NCI-H187 (cell line): ENCODE data around the gene STPG3.
"Not testable (repeated sequence)": the region's sequence is repeated elsewhere in the genome, so short reads cannot be mapped to it uniquely, and the experiment has no call there.

Experiments used
- DNase-seq, 2 experiments: peaks; one replicate each; lab custom pipeline; 2025; lab: John Stamatoyannopoulos, UW

Gene STPG3

DNA sequence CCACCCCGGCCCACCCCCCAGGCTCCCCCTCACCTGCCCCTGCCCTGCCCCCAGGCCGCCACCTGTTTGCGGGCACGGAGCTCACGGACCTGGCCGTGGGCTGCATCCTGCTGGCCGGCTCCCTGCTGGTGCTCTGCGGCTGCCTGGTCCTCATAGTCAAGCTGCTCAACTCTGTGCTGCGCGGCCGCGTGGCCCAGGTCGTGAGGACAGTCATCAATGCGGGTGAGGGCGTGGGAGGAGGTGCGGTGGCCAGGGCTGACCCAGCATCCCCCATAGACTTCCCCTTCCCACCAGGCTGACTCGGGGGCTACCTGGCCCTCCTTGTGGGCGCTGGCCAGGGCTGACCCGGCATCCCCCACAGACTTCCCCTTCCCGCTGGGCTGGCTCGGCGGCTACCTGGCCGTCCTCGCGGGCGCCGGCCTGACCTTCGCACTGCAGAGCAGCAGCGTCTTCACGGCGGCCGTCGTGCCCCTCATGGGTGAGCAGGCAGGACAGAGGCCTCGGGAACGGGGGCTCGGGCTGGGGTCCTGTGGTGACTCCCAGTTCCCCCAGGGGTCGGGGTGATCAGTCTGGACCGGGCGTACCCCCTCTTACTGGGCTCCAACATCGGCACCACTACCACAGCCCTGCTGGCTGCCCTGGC lies 16.9 kb upstream of the STPG3 start:
- DNase-seq = no peak

DNA sequence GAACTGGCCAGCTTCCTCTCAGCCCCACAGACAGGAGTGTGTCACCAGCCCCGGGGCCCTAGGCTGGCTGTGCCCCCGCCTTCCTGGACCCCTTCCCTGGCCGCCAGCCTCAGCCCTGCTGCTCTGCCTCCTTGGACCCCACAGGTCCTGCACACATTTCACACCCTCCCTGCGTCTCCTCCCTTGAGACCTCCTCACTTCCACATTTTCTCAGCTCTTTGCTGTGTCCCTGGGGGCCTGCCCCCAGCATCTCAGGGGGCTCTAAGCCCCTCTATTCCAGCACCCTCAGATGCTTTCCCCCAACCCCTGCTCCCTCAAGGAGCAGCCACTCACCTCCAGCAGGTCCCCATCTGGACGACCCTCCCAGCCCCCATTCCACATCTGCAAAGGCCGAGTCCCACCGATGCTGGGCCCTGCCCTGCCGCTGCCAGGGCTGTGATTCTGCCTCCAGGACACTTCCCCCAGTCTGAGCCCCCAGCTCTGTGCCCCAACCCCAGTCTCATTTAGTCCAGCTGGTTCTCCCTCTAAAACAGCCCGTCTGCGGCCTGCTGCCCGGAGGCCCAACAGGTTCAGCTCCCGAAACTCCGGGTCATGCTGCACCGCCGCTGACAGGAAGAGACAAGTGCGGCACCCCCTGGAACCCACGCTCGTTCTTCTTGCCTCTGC lies 16.2 kb upstream of the STPG3 start:
- no peak for DNase-seq

DNA sequence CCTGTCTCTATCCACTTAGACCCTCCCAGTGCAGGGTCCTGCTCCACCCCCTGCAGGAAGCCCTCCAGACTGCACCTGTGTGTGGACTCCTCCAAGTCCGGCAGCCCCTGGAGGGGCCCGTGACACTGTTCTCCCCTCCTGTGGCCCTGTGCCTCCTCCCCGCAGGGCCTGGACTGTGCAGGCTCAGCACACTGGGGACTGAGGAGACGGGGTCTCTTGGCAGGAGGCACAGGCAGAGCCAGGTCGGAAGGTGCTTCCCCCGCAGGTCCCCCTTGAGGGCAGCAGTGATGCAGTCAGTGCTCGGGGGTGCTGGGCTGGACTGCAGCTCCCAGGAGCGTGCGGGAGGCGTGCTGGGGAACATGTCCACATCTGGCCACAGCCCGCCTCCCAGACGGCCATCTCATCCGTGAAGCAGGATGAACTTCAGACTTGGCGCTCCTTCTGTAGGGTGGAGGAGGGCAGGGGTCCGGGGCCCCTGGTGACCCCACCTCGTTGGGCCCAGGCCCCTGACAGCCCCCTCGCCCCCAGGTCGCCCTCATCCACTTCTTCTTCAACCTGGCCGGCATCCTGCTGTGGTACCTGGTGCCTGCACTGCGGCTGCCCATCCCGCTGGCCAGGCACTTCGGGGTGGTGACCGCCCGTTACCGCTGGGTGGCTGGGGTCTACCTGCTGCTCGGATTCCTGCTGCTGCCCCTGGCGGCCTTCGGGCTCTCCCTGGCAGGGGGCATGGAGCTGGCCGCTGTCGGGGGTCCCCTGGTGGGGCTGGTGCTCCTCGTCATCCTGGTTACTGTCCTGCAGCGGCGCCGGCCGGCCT lies 15.5 kb upstream of the STPG3 start:
- DNase-seq = no peak

DNA sequence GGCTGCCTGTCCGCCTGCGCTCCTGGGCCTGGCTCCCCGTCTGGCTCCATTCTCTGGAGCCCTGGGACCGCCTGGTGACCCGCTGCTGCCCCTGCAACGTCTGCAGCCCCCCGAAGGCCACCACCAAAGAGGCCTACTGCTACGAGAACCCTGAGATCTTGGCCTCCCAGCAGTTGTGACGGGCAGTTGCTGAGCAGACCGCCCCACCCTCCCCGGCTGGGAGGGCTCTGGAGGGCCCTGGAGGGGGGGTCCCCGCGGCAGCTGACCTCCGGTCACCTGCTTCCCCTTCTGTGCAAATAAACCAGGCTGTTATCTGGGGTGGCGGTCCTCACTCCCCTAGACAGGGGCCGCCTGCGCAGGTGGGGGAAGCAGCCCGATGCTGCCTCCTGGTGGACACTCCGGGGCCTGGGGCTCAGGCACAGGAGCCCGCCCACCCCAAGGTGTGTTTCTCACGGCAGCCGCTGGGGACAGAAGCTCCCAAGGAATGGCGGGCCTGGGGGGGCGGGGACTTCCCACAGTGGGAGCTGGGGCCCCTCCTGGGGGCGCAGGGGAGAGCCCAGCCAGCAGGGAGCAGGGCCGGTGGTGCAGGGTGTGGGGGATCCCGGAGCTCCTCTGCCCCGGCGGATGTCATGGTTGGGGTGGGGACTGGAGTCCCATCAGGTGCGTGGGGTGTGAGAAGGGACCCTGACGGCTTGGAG lies 14.7 kb upstream of the STPG3 start:
- peak; percentile 41 to 61 for DNase-seq

GRCh38 chr9:137236936-137237421 lies 14.1 kb upstream of the STPG3 start:
- DNase-seq = no peak

DNA sequence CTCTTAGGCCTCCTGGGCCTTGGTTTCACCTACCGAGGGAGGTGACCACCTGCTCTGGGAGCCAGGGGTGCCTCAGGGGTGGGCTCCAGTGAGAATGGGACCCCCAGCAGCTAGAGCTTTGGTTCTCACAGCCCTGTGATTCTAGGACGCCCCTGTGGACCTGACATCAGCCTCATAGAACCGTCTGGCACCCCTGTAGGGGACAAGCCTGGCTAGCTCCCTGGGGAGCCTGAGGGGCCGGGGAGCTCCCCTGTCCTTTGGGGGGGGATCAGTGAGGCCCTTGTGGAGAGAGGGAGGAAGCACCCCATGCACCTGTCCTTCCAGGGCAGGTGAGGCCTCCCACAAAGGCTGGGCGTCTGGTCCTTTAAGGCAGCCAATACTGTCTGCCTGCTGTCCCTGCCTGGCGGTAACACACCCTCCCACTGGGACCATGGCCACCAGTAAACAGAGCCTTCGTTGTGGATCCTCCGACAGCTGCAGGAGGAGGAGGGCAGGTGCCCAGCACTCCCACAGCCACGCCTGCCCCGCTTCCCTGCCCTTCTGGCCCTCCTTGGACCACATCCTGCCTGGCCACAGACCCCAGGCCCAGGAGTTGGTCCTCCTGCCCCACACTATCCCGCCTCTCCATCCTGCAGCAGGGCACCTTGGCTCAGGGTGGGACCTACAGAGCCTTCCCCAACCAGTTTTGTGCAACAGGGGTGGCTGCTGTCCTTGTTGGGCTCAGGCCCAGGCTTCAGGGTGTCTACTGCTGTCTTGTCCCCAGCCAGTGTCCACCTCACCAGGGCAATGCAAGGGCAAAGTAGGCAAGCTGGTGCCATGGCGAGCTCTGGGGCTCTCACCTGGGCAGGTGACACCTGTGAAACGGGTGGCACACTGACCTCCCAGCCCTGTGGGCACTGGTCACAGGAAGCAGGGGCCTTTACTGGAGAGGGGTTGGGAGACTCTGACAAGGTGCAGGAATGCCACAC lies 13.0 kb upstream of the STPG3 start:
- no peak for DNase-seq

DNA sequence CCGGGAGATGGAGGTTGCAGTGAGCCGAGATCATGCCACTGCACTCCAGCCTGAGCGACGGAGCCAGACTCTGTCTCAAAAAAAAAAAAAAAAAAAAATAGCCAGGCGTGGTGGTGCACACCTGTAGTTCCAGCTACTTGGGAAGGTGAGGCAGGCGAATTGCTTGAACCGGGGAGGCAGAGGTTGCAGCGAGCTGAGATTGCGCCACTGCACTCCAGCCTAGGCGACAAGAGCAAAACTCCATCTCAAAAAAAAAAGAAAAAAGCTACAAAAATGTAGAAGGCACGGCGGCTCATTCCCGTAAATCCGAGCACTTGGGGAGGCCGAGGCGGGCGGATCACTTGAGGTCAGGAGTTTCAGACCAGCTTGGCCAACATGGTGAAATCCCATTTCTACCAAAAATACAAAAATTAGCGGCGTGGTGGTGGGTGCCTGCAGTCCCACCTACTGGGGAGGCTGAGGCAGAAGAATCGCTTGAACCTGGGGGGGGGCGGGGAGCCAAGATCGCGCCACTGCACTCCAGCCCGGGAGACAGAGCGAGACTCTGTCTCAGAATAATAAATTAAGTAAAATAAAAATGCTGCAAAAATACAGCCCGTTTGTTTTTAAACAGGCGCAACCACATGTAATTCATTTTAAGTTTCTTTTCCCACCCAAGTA lies 11.4 kb upstream of the STPG3 start:
- DNase-seq = not testable (repeated sequence)

DNA sequence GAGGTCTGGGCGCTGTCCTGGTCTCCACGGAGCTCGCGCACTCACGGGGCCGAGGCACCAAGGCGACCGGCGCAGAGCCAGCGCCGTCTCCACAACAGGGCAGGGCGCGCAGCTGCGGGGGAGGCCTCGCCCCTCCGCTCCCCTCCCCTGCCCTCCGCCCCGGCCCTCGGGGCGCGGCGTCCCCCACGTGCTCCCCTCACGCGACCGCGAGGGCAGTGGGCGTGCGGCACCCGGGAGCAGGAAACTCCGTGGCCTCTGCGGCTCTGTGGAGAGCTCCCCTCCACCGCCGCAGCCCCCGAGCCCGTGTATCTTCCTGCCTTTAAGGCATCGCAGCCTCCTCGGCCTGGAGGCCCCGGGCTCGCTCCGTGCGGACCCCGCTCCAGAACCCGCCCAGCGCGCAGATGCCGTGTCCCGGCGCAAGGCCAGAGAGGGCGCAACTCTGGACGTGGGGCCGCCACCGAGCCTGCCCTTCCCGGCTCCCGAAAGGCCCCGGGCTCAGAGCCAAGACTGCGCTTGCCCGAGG lies 10.7 kb upstream of the STPG3 start:
- no peak for DNase-seq

DNA sequence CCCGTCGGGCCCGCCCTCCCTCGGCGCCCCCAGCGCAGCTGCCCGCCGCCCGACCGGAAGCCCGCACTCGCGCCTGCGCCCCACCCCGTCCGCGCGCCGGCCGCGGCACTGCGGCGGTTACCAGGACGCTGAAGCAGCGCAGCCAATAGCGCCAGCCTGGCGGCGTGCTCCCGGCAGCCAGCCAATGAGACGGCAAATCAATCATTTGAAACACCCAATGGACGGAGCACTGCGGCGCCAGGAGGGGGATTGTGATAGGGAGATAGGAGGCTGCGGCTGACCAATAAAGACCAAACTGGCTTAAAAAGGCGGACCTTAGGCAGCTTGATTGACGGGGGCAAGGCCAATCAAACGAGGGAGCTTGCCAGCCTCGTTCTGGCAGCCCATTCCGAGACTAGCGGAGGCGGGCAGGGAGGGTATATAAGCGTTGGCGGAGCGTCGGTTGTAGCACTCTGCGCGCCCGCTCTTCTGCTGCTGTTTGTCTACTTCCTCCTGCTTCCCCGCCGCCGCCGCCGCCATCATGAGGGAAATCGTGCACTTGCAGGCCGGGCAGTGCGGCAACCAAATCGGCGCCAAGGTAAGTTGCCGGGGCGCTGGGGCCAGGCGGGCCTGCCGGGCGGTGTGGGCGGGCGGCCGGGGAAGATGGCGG lies 10.1 kb upstream of the STPG3 start, which contains the start of gene TUBB4B:
TUBB4B (plus strand) TSS at position 447 of the 649 bp plus-strand sequence; CDS start at position 521, 74 bp downstream.
- DNase-seq = peak; percentile 95 to 97

DNA sequence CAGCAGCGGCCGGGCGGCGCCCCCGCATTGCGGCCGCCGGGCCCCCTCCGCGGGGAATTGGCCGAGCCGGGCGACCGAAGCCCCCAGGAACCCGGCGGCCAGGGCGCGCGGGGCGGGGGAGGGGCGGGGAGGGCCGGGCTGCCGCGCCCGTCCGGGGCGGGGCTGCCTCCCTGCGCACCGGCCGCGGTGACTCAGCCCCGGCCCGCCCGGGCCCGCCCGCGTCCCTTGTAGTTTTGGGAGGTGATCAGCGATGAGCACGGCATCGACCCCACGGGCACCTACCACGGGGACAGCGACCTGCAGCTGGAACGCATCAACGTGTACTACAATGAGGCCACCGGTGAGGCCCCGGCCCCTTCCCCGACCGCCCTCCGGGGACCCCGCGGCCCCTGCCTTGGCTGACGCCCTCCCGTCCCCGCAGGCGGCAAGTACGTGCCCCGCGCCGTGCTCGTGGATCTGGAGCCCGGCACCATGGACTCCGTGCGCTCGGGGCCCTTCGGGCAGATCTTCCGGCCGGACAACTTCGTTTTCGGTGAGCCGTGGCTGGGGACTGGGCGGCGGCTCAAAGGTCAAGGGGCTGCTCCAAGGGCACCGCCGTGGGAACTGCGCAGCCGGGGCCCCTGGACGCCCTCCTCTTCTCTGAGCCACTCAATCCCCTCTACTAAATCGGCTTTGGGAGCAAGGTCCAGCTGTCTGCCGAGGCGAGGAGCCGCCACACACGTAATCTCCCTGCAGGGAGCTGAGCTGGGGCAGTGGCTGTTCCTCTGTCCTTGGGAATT lies 9.4 kb upstream of the STPG3 start:
- no peak for DNase-seq

- DNase-seq = no peak
Measured at GRCh38 chr9:137242269-137243203, 8.6 kb upstream of the STPG3 start.

DNA sequence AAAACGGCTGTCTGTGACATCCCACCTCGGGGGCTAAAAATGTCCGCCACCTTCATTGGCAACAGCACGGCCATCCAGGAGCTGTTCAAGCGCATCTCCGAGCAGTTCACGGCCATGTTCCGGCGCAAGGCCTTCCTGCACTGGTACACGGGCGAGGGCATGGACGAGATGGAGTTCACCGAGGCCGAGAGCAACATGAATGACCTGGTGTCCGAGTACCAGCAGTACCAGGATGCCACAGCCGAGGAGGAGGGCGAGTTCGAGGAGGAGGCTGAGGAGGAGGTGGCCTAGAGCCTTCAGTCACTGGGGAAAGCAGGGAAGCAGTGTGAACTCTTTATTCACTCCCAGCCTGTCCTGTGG lies 7.8 kb upstream of the STPG3 start:
- not testable (repeated sequence) for DNase-seq

DNA sequence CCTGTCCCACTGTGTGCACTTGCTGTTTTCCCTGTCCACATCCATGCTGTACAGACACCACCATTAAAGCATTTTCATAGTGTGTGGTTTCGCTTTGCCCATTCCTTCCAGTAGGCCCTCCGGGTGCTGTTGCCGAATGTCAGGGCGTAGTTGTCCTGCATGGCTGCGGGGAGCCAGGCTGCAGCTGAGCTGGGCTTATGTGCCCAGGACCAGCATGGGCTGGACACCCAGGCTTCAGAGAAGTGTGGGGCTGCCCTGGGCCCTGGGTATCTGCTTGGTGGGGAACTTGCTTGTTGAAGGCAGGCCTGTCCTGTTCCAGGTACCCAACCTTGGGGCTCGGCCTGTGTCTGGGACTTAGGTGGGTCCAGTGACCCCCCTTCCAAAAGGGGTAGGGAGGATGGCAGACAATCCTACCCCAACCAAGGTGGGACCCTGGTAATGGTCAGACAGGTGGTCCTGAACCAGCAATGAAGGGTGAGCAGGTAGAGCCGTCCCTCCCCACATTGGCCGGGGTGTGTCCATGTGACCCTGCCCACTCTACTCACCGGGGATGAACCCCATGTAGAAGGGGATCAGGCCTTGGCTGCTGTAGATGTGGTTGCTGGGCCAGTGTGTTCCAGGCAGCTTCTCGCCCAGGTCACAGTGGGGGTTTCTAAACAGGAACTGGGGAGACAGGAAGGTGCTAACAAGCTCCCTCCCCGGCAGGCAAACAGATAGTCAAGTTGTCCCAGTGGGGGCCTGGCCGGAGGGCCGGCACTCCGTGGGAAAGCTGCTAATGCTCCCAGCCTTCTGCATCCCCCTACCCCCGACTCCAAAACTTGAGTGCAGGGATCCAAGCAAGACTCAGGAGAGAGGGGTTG lies 7.2 kb upstream of the STPG3 start:
- no peak for DNase-seq

DNA sequence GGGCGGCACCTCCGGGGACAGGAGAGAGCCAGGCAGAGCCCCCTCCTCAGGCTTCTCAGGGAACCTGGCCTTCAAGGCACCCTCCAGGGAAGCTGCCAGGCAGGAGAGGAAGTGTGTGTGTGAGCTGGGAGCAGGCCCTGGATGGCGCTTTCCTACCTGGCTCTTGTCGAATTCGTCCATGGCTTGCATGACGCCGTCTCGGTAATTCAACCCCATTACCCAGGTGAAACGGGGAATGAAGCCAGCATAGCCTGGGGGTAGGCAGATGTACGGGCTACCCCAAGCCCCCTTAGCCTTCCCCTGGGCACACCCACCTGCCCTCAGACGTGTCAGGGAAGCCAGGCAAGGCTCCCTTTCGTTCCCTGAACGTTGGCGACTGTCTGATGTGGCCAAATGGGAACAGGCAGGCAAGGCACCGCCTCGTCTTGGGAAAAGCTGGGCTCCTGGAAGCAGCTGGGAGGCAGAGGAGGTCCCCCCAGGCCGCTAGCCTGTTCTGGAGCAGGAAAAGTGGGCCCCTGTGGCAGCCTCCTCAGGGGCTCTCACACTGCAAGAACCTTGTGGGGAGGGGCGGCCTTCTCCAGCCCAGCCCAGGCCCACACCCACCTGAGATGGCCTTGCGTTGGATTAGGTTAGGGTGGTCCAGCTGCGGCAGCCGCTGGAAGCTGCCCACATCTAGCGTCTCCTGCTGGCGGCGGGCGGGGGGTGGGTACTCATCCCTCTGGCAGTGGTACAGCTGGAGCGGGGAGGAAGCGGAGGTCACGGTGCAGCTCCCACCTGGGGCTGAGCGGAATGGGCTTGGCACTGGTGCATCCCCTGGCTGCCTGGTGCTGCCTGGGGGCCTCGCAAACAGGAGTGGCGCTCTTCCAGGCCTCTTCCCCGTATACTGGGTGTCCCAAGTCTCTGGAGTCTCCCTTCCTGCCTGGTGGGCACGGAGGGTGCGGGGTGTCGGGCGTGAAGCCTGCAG lies 6.3 kb upstream of the STPG3 start:
- no peak for DNase-seq
